NCI-H1436 (cell line): Measurements from ENCODE around the gene SRPX2.
"Not testable (repeated sequence)": the region's sequence is repeated elsewhere in the genome, so short reads cannot be mapped to it uniquely, and the experiment has no call there.

Experiments used
- DNase-seq: peaks from one replicate; lab custom pipeline; 2025; lab: John Stamatoyannopoulos, UW

Gene SRPX2

GRCh38 chrX:100696699-100697351, 52.8 kb downstream of the SRPX2 start:
- DNase-seq: no peak

- no peak for DNase-seq
Measured at GRCh38 chrX:100698551-100698950, 54.6 kb downstream of the SRPX2 start.

- DNase-seq: no peak
Measured at GRCh38 chrX:100700809-100701208, 56.8 kb downstream of the SRPX2 start.

- DNase-seq: no peak
Measured at GRCh38 chrX:100704581-100705203, 60.7 kb downstream of the SRPX2 start.

GRCh38 chrX:100710816-100711215, 66.8 kb downstream of the SRPX2 start:
- no peak for DNase-seq

- DNase-seq: no peak
Measured at GRCh38 chrX:100717363-100717762, 73.4 kb downstream of the SRPX2 start.

- DNase-seq: no peak
Measured at GRCh38 chrX:100719139-100719538, 75.1 kb downstream of the SRPX2 start.

- no peak for DNase-seq
Measured at GRCh38 chrX:100720301-100720700, 76.3 kb downstream of the SRPX2 start.

- no peak for DNase-seq
Measured at GRCh38 chrX:100721328-100721727, 77.3 kb downstream of the SRPX2 start.

- not testable (repeated sequence) for DNase-seq
Measured at GRCh38 chrX:100724006-100724405, 80.0 kb downstream of the SRPX2 start.
